IMR-90 (cell line): Measurements from ENCODE around the gene FCSK. TPM values are rescaled to one million over a fixed set of nuclear protein-coding genes. Genes with fewer than 3 reads are reported as not detected.

Experiments
- ATAC-seq: fragments of 200-7000 bp; cut with Tn5 transposase; 2 replicates; pipeline ENCODE4 v1.9.1; 2020; ENCODE audit warnings: low read depth, mild to moderate bottlenecking, moderate library complexity
- BruUV-seq: library from RNA; stranded (reverse); fragments of 400-500 nt; replicated peaks from 2 replicates; lab custom pipeline; 2021; lab: Mats Ljungman, UMichigan
- CTCF ChIA-PET: fragments of 300-600 bp; formaldehyde crosslinking; extraction: SDS; loops from one replicate; lab custom pipeline; 2021; ENCODE audit warnings: antibody characterized with exemption; lab: Yijun Ruan, JAX
- POLR2A ChIA-PET: fragments of 300-600 bp; sonication (Branson Sonifier 250); formaldehyde crosslinking; loops from one replicate; lab custom pipeline; 2022; ENCODE audit warnings: antibody characterized with exemption; ENCODE audit not compliant: unreplicated experiment; lab: Charles Lee
- DNase-seq: peaks from one replicate; pipeline ENCODE4 v3.0.0; 2013
- H2AFZ ChIP-seq: replicated peaks from 2 replicates; pipeline ENCODE3; 2013; ENCODE audit warnings: low read length, mild to moderate bottlenecking; ENCODE audit not compliant: poor library complexity
- H2AK5ac ChIP-seq: 2 replicates; pipeline ENCODE4 v1.6.1; 2013; ENCODE audit warnings: low read depth, low read length, inconsistent platforms
- H2AK9ac ChIP-seq: replicated peaks from 2 replicates; pipeline ENCODE3; 2013; ENCODE audit warnings: mild to moderate bottlenecking, low read depth, low read length, moderate library complexity; ENCODE audit not compliant: poor library complexity
- H2BK120ac ChIP-seq: 2 replicates; pipeline ENCODE4 v1.6.1; 2013; ENCODE audit warnings: low read depth, low read length, inconsistent platforms
- H2BK15ac ChIP-seq: 3 replicates; pipeline ENCODE4 v1.6.1; 2013; ENCODE audit warnings: low read depth, low read length, inconsistent platforms
- H2BK20ac ChIP-seq: 2 replicates; pipeline ENCODE4 v1.6.1; 2013; ENCODE audit warnings: low read depth, mild to moderate bottlenecking, inconsistent platforms, low read length, moderate library complexity
- H2BK5ac ChIP-seq: 2 replicates; pipeline ENCODE4 v1.6.1; 2013; ENCODE audit warnings: mild to moderate bottlenecking, low read depth, low read length, inconsistent platforms; ENCODE audit not compliant: poor library complexity, severe bottlenecking
- H3K14ac ChIP-seq: replicated peaks from 2 replicates; pipeline ENCODE4 v1.6.1; 2013; ENCODE audit warnings: low read depth, low read length, inconsistent platforms
- H3K18ac ChIP-seq: 2 replicates; pipeline ENCODE4 v1.6.1; 2013; ENCODE audit warnings: low read depth, low read length, control low read depth
- H3K23ac ChIP-seq: 2 replicates; pipeline ENCODE4 v1.6.1; 2013; ENCODE audit warnings: low read depth, low read length, inconsistent platforms
- H3K27ac ChIP-seq: 2 replicates; pipeline ENCODE4 v1.5.1; 2013; ENCODE audit warnings: mild to moderate bottlenecking, control low read depth, low read length; ENCODE audit not compliant: insufficient read depth
- H3K27me3 ChIP-seq: 2 replicates; pipeline ENCODE4 v1.6.1; 2013; ENCODE audit warnings: low read length; ENCODE audit not compliant: control insufficient read depth, insufficient read depth
- H3K36me3 ChIP-seq: 2 replicates; pipeline ENCODE4 v1.6.1; 2013; ENCODE audit warnings: low read length, mixed read lengths; ENCODE audit not compliant: control insufficient read depth, insufficient read depth
- H3K4ac ChIP-seq: 2 replicates; pipeline ENCODE4 v1.6.1; 2013; ENCODE audit warnings: low read depth, low read length, inconsistent platforms
- H3K4me1 ChIP-seq: 2 replicates; pipeline ENCODE4 v1.6.1; 2013; ENCODE audit warnings: low read length, mixed read lengths; ENCODE audit not compliant: control insufficient read depth, insufficient read depth
- H3K4me2 ChIP-seq: 2 replicates; pipeline ENCODE4 v1.6.1; 2013; ENCODE audit warnings: low read depth, mild to moderate bottlenecking, control low read depth, low read length, moderate library complexity
- H3K4me3 ChIP-seq: 2 replicates; pipeline ENCODE4 v1.5.1; 2013; ENCODE audit warnings: low read depth, mild to moderate bottlenecking, control low read depth, low read length, moderate library complexity; ENCODE audit not compliant: insufficient read depth
- H3K56ac ChIP-seq: 2 replicates; pipeline ENCODE4 v1.6.1; 2013; ENCODE audit warnings: low read length, inconsistent platforms; ENCODE audit not compliant: insufficient read depth; ENCODE audit errors: extremely low read depth
- H3K79me1 ChIP-seq, 2 experiments: 2 replicates each; pipeline ENCODE4 v1.6.1; 2013; ENCODE audit warnings: low read length in 2 of 2, inconsistent platforms in 1 of 2, low read depth in 1 of 2
- H3K9ac ChIP-seq: 2 replicates; pipeline ENCODE4 v1.6.1; 2013; ENCODE audit warnings: low read depth, low read length, control low read depth
- H3K9me1 ChIP-seq: 2 replicates; pipeline ENCODE4 v1.6.1; 2013; ENCODE audit warnings: low read length, inconsistent platforms; ENCODE audit not compliant: insufficient read depth
- H3K9me3 ChIP-seq: 2 replicates; pipeline ENCODE4 v1.6.1; 2013; ENCODE audit warnings: low read length; ENCODE audit not compliant: control insufficient read depth, insufficient read depth
- H4K20me1 ChIP-seq: 2 replicates; pipeline ENCODE4 v1.6.1; 2013; ENCODE audit warnings: low read length, inconsistent platforms; ENCODE audit not compliant: insufficient read depth
- H4K5ac ChIP-seq: 2 replicates; pipeline ENCODE4 v1.6.1; 2013; ENCODE audit warnings: mild to moderate bottlenecking, low read depth, low read length, control low read depth
- H4K8ac ChIP-seq, 2 experiments: 2 replicates each; pipeline ENCODE4 v1.6.1; 2013; ENCODE audit warnings: low read depth in 2 of 2, low read length in 2 of 2, control low read depth in 1 of 2, inconsistent platforms in 1 of 2
- H4K91ac ChIP-seq: 2 replicates; pipeline ENCODE4 v1.6.1; 2013; ENCODE audit warnings: low read depth, low read length, inconsistent platforms; ENCODE audit not compliant: insufficient read depth
- BHLHE40 ChIP-seq: fragments of 150-350 bp; IDR thresholded peaks from 2 replicates; pipeline ENCODE4 v1.6.1; 2016; ENCODE audit warnings: mild to moderate bottlenecking, low read depth, low read length
- CEBPB ChIP-seq: IDR thresholded peaks from 2 replicates; pipeline ENCODE4 v1.6.1; 2012; ENCODE audit warnings: low read depth, low read length, improper control_type of control experiment
- CHD1 ChIP-seq: IDR thresholded peaks from 2 replicates; pipeline ENCODE4 v1.6.1; 2012; ENCODE audit warnings: low read depth, low read length, improper control_type of control experiment
- CTCF ChIP-seq: conservative IDR thresholded peaks from 2 replicates; pipeline ENCODE4 v1.5.1; 2012; ENCODE audit warnings: mild to moderate bottlenecking, low read depth, low read length, improper control_type of control experiment
- FOS ChIP-seq: fragments of 150-350 bp; IDR thresholded peaks from 2 replicates; pipeline ENCODE4 v1.6.1; 2016; ENCODE audit warnings: low read depth, low read length
- MAFK ChIP-seq: IDR thresholded peaks from 2 replicates; pipeline ENCODE4 v1.6.1; 2012; ENCODE audit warnings: low read depth, low read length, improper control_type of control experiment
- MAZ ChIP-seq: IDR thresholded peaks from 2 replicates; pipeline ENCODE4 v1.6.1; 2012; ENCODE audit warnings: low read depth, mild to moderate bottlenecking, low read length, improper control_type of control experiment, moderate library complexity, borderline replicate concordance
- MXI1 ChIP-seq: IDR thresholded peaks from 2 replicates; pipeline ENCODE4 v1.6.1; 2012; ENCODE audit warnings: low read depth, mild to moderate bottlenecking, low read length, moderate library complexity, borderline replicate concordance
- NFE2L2 ChIP-seq: fragments of 150-350 bp; IDR thresholded peaks from 2 replicates; pipeline ENCODE4 v1.6.1; 2016; ENCODE audit warnings: low read depth, mild to moderate bottlenecking, low read length
- POLR2A ChIP-seq: IDR thresholded peaks from 2 replicates; pipeline ENCODE4 v1.6.1; 2012; ENCODE audit warnings: mild to moderate bottlenecking, low read depth, low read length
- RAD21 ChIP-seq: IDR thresholded peaks from 2 replicates; pipeline ENCODE4 v1.6.1; 2012; ENCODE audit warnings: low read length, improper control_type of control experiment
- RCOR1 ChIP-seq: IDR thresholded peaks from 2 replicates; pipeline ENCODE4 v1.6.1; 2012; ENCODE audit warnings: mild to moderate bottlenecking, low read length, improper control_type of control experiment; ENCODE audit not compliant: insufficient replicate concordance
- RFX5 ChIP-seq: IDR thresholded peaks from 2 replicates; pipeline ENCODE4 v1.8.0; 2012; ENCODE audit warnings: low read depth, mild to moderate bottlenecking, low read length, moderate library complexity
- SMC3 ChIP-seq: fragments of 150-350 bp; IDR thresholded peaks from 2 replicates; pipeline ENCODE4 v1.6.1; 2016; ENCODE audit warnings: low read depth, mild to moderate bottlenecking, antibody characterized with exemption, low read length, moderate library complexity
- WGBS, 2 experiments: methylation state at CpG; one replicate each; pipeline versions ENCODE4 v1.1.5 to v1.1.7; 2013; ENCODE audit warnings: missing lambda C conversion rate in 2 of 2; ENCODE audit not compliant: insufficient read length in 1 of 2; ENCODE audit errors: extremely low coverage in 2 of 2; 5-methylcytosine and 5-hydroxymethylcytosine counted together
- dilution Hi-C: fragments of 300-500 bp; cut with HindIII; formaldehyde crosslinking; loops from one replicate; pipeline ENCODE4 v1.14.3; 2018; ENCODE audit warnings: low sequenced_read_pairs; ENCODE audit not compliant: unreplicated experiment
- in situ Hi-C: fragments of 300-500 bp; cut with MboI; formaldehyde crosslinking; loops from 3 replicates; pipeline ENCODE4 v1.14.3; 2019; ENCODE audit warnings: low sequenced_read_pairs, inconsistent platforms, mixed read lengths
- intact Hi-C: fragments of 100-400 bp; cut with micrococcal nuclease; formaldehyde crosslinking; loops from 2 replicates; pipeline ENCODE4 v1.10.0; 2022
- polyA plus RNA-seq, 3 experiments: library from polyadenylated mRNA; depleted of rRNA; stranded (reverse); fragments of >200 nt; gene quantifications; 2 replicates each; pipeline ENCODE4 v1.2.3, GENCODE V29; 2012; ENCODE audit warnings: low replicate concordance in 1 of 3
- total RNA-seq: library from RNA; depleted of rRNA; stranded (reverse); fragments of >200 nt; gene quantifications from 2 replicates; pipeline ENCODE4 v1.2.3, GENCODE V29; 2012
- TF ChIP-seq, protein P1 (sequence below): fragments of 150-350 bp; IDR thresholded peaks from 2 replicates; pipeline ENCODE4 v1.6.1; 2017; ENCODE audit warnings: mild to moderate bottlenecking, antibody characterized with exemption, low read length, low read depth

Gene FCSK
- total and polyA plus RNA-seq, 2 of the 4 experiments (the other 2 are of a cell fraction) = 6.1 to 7.2 TPM

- peak overlapping the region; percentile 9 for H2AK9ac ChIP-seq
- WGBS, 2 experiments = 95% methylated on average over 9 of the region's 21 CpGs; no CpG with 5 or more reads in 1 of the 2 experiments
- no peak overlapping the region for H3K4me2 ChIP-seq
- H3K4me1 ChIP-seq = peaks cover 6% of the 10 kb centered on the region
- H3K56ac ChIP-seq = no peak overlapping the region
- ATAC-seq = no peak
- H3K9ac ChIP-seq = no peak overlapping the region
- dilution Hi-C loops (no loop called here), intact Hi-C loops (no loop called here), in situ Hi-C loops (no loop called here)
- H4K91ac ChIP-seq = no peak overlapping the region
- H4K8ac ChIP-seq = no peak overlapping the region
- no peak for DNase-seq
- no peak overlapping the region for H3K27ac ChIP-seq
- H2BK120ac ChIP-seq = no peak overlapping the region
- no peak overlapping the region for H2AFZ ChIP-seq
- H4K20me1 ChIP-seq = no peaks in the 10 kb centered on the region
- H3K14ac ChIP-seq = no peak overlapping the region
- 0 out of 2 replicates have a peak, but pooled peaks cover 8% of the 10 kb centered on the region for H3K9me1 ChIP-seq
- peaks cover 0 to 4% of the 10 kb centered on the region in 2 experiments; a peak in 1 of 4 replicates for H3K79me1 ChIP-seq
- BruUV-seq = no TSS peak
- no peak overlapping the region for H3K18ac ChIP-seq
- peaks cover 15% of the 10 kb centered on the region for H3K36me3 ChIP-seq
- no peaks in the 10 kb centered on the region for H3K9me3 ChIP-seq
- no peak overlapping the region for H2BK15ac ChIP-seq
- H2BK5ac ChIP-seq = no peak overlapping the region
- no peak overlapping the region for H3K4ac ChIP-seq
- H2BK20ac ChIP-seq = no peak overlapping the region
- ChIA-PET CTCF (no interaction called here), POLR2A (no interaction called here)
- no peak overlapping the region for H3K23ac ChIP-seq
- H3K4me3 ChIP-seq = no peak overlapping the region
- H4K5ac ChIP-seq = no peak overlapping the region
- no peak overlapping the region for H2AK5ac ChIP-seq
- no peaks in the 10 kb centered on the region for H3K27me3 ChIP-seq
- TF ChIP-seq CHD1 (no peak), SMC3 (no peak), CEBPB (no peak), MAZ (no peak), MAFK (no peak), RAD21 (no peak), CTCF (no peak), RCOR1 (no peak), NFE2L2 (no peak), POLR2A (no peak), FOS (no peak), BHLHE40 (no peak), MXI1 (no peak), RFX5 (no peak)
- TF ChIP-seq, protein P1, sequence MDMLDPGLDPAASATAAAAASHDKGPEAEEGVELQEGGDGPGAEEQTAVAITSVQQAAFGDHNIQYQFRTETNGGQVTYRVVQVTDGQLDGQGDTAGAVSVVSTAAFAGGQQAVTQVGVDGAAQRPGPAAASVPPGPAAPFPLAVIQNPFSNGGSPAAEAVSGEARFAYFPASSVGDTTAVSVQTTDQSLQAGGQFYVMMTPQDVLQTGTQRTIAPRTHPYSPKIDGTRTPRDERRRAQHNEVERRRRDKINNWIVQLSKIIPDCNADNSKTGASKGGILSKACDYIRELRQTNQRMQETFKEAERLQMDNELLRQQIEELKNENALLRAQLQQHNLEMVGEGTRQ = no peak
Observed at GRCh38 chr16:70473446-70474319, 19.3 kb downstream of the FCSK start.
